H9 (cell line): ENCODE data around the gene TRIM36. TPM values are rescaled to one million over a fixed set of nuclear protein-coding genes. Genes with fewer than 3 reads are reported as not detected.

ENCODE experiments used
- DNase-seq: peaks from one replicate; pipeline ENCODE4 v3.0.0-alpha.2; 2017
- H2AFZ ChIP-seq: one replicate; pipeline ENCODE4 v1.6.1; 2013; ENCODE audit warnings: mild to moderate bottlenecking, low read length, control low read depth, moderate library complexity
- H2AK5ac ChIP-seq: 2 replicates; pipeline ENCODE4 v1.6.1; 2013; ENCODE audit warnings: low read length, control low read depth, mixed read lengths; ENCODE audit not compliant: insufficient read length
- H2BK120ac ChIP-seq: one replicate; pipeline ENCODE4 v1.6.1; 2013; ENCODE audit warnings: low read depth, mild to moderate bottlenecking, low read length, control low read depth, inconsistent platforms; ENCODE audit not compliant: poor library complexity, severe bottlenecking
- H2BK12ac ChIP-seq: 2 replicates; pipeline ENCODE4 v1.6.1; 2013; ENCODE audit warnings: low read length, control low read depth, mixed read lengths, low read depth; ENCODE audit not compliant: insufficient read length
- H2BK15ac ChIP-seq: 2 replicates; pipeline ENCODE4 v1.6.1; 2013; ENCODE audit warnings: low read depth, low read length, control low read depth
- H2BK20ac ChIP-seq: one replicate; pipeline ENCODE4 v1.6.1; 2013; ENCODE audit warnings: low read depth, mild to moderate bottlenecking, low read length, control low read depth, inconsistent platforms; ENCODE audit not compliant: poor library complexity, severe bottlenecking
- H2BK5ac ChIP-seq: 2 replicates; pipeline ENCODE4 v1.6.1; 2013; ENCODE audit warnings: low read length, control low read depth, mixed read lengths; ENCODE audit not compliant: insufficient read length
- H3K14ac ChIP-seq: 2 replicates; pipeline ENCODE4 v1.6.1; 2013; ENCODE audit warnings: low read length, control low read depth; ENCODE audit not compliant: insufficient read depth
- H3K18ac ChIP-seq: 2 replicates; pipeline ENCODE4 v1.6.1; 2013; ENCODE audit warnings: low read depth, mild to moderate bottlenecking, mixed read lengths, low read length, control low read depth; ENCODE audit not compliant: insufficient read length
- H3K23ac ChIP-seq: 2 replicates; pipeline ENCODE4 v1.6.1; 2013; ENCODE audit warnings: low read length, control low read depth, mixed read lengths, low read depth; ENCODE audit not compliant: insufficient read length
- H3K23me2 ChIP-seq: 2 replicates; pipeline ENCODE4 v1.6.1; 2013; ENCODE audit warnings: low read depth, mild to moderate bottlenecking, mixed read lengths, low read length, control low read depth; ENCODE audit not compliant: insufficient read length, poor library complexity, severe bottlenecking
- H3K27ac ChIP-seq: 2 replicates; pipeline ENCODE4 v1.5.1; 2013; ENCODE audit warnings: low read length, control low read depth, mixed read lengths, low read depth; ENCODE audit not compliant: insufficient read length
- H3K27me3 ChIP-seq: 2 replicates; pipeline ENCODE4 v1.6.1; 2013; ENCODE audit warnings: low read length, control low read depth, inconsistent platforms; ENCODE audit not compliant: insufficient read depth
- H3K4ac ChIP-seq: 2 replicates; pipeline ENCODE4 v1.6.1; 2013; ENCODE audit warnings: low read depth, mild to moderate bottlenecking, control low read depth, inconsistent platforms, low read length, moderate library complexity
- H3K4me1 ChIP-seq: 2 replicates; pipeline ENCODE4 v1.6.1; 2013; ENCODE audit warnings: low read length, control low read depth, inconsistent platforms; ENCODE audit not compliant: insufficient read depth
- H3K4me2 ChIP-seq: 2 replicates; pipeline ENCODE4 v1.6.1; 2013; ENCODE audit warnings: low read length, control low read depth, mixed read lengths; ENCODE audit not compliant: insufficient read length, insufficient read depth
- H3K56ac ChIP-seq: 2 replicates; pipeline ENCODE4 v1.6.1; 2013; ENCODE audit warnings: low read depth, mild to moderate bottlenecking, mixed read lengths, low read length, control low read depth; ENCODE audit not compliant: insufficient read length
- H3K79me1 ChIP-seq: 2 replicates; pipeline ENCODE4 v1.6.1; 2013; ENCODE audit warnings: low read depth, mild to moderate bottlenecking, moderate library complexity, low read length, control low read depth, inconsistent platforms; ENCODE audit not compliant: insufficient read depth, poor library complexity, severe bottlenecking
- H3K79me2 ChIP-seq: 2 replicates; pipeline ENCODE4 v1.6.1; 2013; ENCODE audit warnings: low read length, control low read depth, inconsistent platforms; ENCODE audit not compliant: insufficient read depth
- H3K9ac ChIP-seq: 2 replicates; pipeline ENCODE4 v1.6.1; 2013; ENCODE audit warnings: low read length, control low read depth, mixed read lengths; ENCODE audit not compliant: insufficient read length; ENCODE audit errors: extremely low read depth
- H3K9me3 ChIP-seq: one replicate; pipeline ENCODE4 v1.6.1; 2013; ENCODE audit warnings: low read depth, low read length, inconsistent platforms; ENCODE audit not compliant: control insufficient read depth
- H3T11ph ChIP-seq: one replicate; pipeline ENCODE4 v1.6.1; 2013; ENCODE audit warnings: mild to moderate bottlenecking, low read length, control low read depth, inconsistent platforms
- H4K20me1 ChIP-seq: one replicate; pipeline ENCODE4 v1.6.1; 2013; ENCODE audit not compliant: control insufficient read depth, insufficient read length, insufficient read depth
- H4K5ac ChIP-seq: 2 replicates; pipeline ENCODE4 v1.6.1; 2013; ENCODE audit warnings: low read depth, mild to moderate bottlenecking, mixed read lengths, low read length, control low read depth; ENCODE audit not compliant: insufficient read length
- H4K8ac ChIP-seq: replicated peaks from 2 replicates; pipeline ENCODE4 v1.6.1; 2013; ENCODE audit warnings: low read length, control low read depth, mixed read lengths, low read depth; ENCODE audit not compliant: insufficient read length
- H4K91ac ChIP-seq: 2 replicates; pipeline ENCODE4 v1.6.1; 2013; ENCODE audit warnings: low read depth, mild to moderate bottlenecking, moderate library complexity, mixed read lengths, low read length, control low read depth; ENCODE audit not compliant: insufficient read length
- H3K27ac Mint-ChIP-seq, 3 experiments: 2 replicates in 2 of 3; 3 replicates in 1 of 3; pipeline ENCODE4 v1.8.0; 2020 to 2021; ENCODE audit warnings: mixed read lengths in 3 of 3, mild to moderate bottlenecking in 1 of 3, moderate library complexity in 1 of 3
- H3K27me3 Mint-ChIP-seq: 2 replicates; pipeline ENCODE4 v1.8.0; 2021; ENCODE audit warnings: low read depth, mild to moderate bottlenecking, moderate library complexity, mixed read lengths
- H3K36me3 Mint-ChIP-seq, 3 experiments: 2 replicates in 2 of 3; 3 replicates in 1 of 3; pipeline ENCODE4 v1.8.0; 2020 to 2021; ENCODE audit warnings: low read depth in 3 of 3, mixed read lengths in 3 of 3; ENCODE audit not compliant: insufficient read depth in 1 of 3
- H3K4me1 Mint-ChIP-seq, 2 experiments: 2 replicates each; pipeline ENCODE4 v1.8.0; 2020; ENCODE audit warnings: mixed read lengths in 2 of 2
- H3K4me3 Mint-ChIP-seq, 2 experiments: 2 replicates in 1 of 2; 3 replicates in 1 of 2; pipeline ENCODE4 v1.8.0; 2020 to 2021; ENCODE audit warnings: mild to moderate bottlenecking in 2 of 2, mixed read lengths in 2 of 2, moderate library complexity in 1 of 2
- H3K9me3 Mint-ChIP-seq, 2 experiments: 2 replicates in 1 of 2; 3 replicates in 1 of 2; pipeline ENCODE4 v1.8.0; 2020; ENCODE audit warnings: mild to moderate bottlenecking in 2 of 2, mixed read lengths in 2 of 2, moderate library complexity in 1 of 2
- CTCF ChIP-seq: fragments of 200-600 bp; sonication (generic); conservative IDR thresholded peaks from 3 replicates; pipeline ENCODE4 v1.8.0; 2021; ENCODE audit warnings: antibody characterized with exemption, mild to moderate bottlenecking
- WGBS: extraction: QIAGEN DNeasy Blood & Tissue Kit; methylation state at CpG from one replicate; pipeline ENCODE4 v1.1.7; 2013; ENCODE audit warnings: missing lambda C conversion rate, low lambda C conversion rate, mixed read lengths; ENCODE audit not compliant: insufficient read length; ENCODE audit errors: extremely low coverage; 5-methylcytosine and 5-hydroxymethylcytosine counted together
- total RNA-seq: library from RNA; stranded (reverse); gene quantifications from 2 replicates; pipeline ENCODE4 v1.2.1, GENCODE V29; 2021

The TRIM36 gene
- total RNA-seq, 1 experiment from 2014 or later, result 14.6 TPM

GRCh38 chr5:115202952-115203351, 33.2 kb upstream of the TRIM36 start:
- H3K36me3 Mint-ChIP-seq, result no peaks in the 10 kb centered on the region
- no peaks in the 10 kb centered on the region for H3K79me2 ChIP-seq
- no peak overlapping the region for H3K4me2 ChIP-seq
- no peak overlapping the region for H3K14ac ChIP-seq
- no peak for TF ChIP-seq CTCF
- no peak for DNase-seq
- no peak overlapping the region for H4K91ac ChIP-seq
- H3K27ac ChIP-seq, result no peak overlapping the region
- H2BK12ac ChIP-seq, result no peak overlapping the region
- no peaks in the 10 kb centered on the region for H3K4me1 ChIP-seq
- no peak overlapping the region for H3K56ac ChIP-seq
- H3K23ac ChIP-seq, result no peak overlapping the region
- H3K27me3 Mint-ChIP-seq, result no peaks in the 10 kb centered on the region; the same call in 1 of the 2 replicates
- no peak overlapping the region for H2AK5ac ChIP-seq
- H2BK15ac ChIP-seq, result no peak overlapping the region
- no peak overlapping the region for H2AFZ ChIP-seq
- no peak overlapping the region for H4K5ac ChIP-seq
- H3K27ac Mint-ChIP-seq, result 0 out of 7 replicates have a peak overlapping the region, but pooled peaks of 1 of the 3 experiments have one; percentile 8
- no peak overlapping the region for H2BK120ac ChIP-seq
- no peak overlapping the region for H3T11ph ChIP-seq
- H3K18ac ChIP-seq, result no peak overlapping the region
- no CpG with 5 or more reads among the region's 1 CpG for WGBS
- H3K9me3 ChIP-seq, result no peaks in the 10 kb centered on the region
- no peaks in the 10 kb centered on the region for H3K27me3 ChIP-seq
- H3K9ac ChIP-seq, result no peak overlapping the region
- H4K20me1 ChIP-seq, result no peaks in the 10 kb centered on the region
- no peak overlapping the region for H3K4me3 Mint-ChIP-seq
- H3K23me2 ChIP-seq, result no peaks in the 10 kb centered on the region
- H3K4ac ChIP-seq, result no peak overlapping the region
- no peaks in the 10 kb centered on the region for H3K4me1 Mint-ChIP-seq
- H3K79me1 ChIP-seq, result no peaks in the 10 kb centered on the region
- no peak overlapping the region for H4K8ac ChIP-seq
- H3K9me3 Mint-ChIP-seq, result no peaks in the 10 kb centered on the region
- H2BK20ac ChIP-seq, result no peak overlapping the region
- H2BK5ac ChIP-seq, result no peak overlapping the region
